ENCODE results near the gene INSM2.

Gene INSM2

DNA sequence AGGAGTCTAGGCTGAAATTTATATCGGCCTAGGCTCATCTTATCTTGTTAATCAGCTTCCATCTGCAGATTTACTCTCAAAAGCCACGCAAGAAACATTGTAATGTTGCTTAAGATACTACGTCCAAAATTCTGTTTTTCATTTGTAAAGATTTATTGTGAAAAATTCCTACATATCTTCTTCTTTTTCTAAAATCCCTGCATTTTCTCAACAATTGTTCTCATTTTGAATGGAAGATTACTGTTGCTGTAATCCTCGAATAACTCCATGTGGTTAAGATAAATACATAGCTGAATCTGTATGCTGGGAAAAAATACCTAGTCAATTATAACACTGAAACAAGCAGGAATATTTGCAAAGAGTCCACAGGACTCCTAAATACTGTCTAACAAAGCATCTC lies 15.6 kb downstream of the INSM2 start:
- DNase-seq: no peak

DNA sequence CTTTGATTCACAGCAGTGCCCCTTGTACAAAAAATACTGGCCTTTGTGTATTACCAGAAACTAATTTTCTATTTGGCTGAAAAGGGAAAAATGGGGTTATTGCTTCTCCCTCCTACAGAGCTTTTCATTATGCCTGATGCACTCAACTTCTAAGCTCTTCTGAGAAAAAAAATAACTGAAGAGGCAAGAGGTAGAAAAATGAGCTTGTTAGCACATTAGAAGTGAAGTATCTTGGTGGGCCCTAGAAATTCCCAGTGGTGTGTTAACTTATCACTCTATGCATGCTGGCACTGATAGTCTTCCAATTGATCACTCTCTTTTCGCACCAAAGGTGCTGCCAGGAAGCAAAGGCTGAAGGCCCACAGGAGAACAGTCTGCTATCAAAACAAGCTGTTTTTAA lies 17.1 kb downstream of the INSM2 start:
- DNase-seq: no peak

GRCh38 chr14:35553808-35554207 lies 19.8 kb downstream of the INSM2 start:
- DNase-seq: no peak

DNA sequence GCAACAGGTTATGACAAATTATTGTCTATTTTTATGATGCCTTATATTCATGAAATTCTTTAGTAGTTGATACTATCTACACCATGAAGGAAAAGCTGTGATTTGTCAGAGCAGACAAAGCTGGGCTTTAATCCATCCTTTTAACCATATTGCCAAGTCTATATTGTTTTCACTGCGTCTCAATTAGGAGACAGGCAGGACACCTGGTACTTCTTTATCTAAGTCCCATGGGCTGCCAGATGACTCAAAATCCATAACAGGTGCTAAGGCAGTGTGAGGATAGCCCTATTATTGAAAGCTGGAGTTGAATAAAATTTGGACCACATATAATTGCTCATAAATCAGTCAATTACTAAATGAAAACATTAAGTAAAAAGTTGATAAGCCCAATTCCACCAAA lies 22.6 kb downstream of the INSM2 start:
- no peak for DNase-seq

DNA sequence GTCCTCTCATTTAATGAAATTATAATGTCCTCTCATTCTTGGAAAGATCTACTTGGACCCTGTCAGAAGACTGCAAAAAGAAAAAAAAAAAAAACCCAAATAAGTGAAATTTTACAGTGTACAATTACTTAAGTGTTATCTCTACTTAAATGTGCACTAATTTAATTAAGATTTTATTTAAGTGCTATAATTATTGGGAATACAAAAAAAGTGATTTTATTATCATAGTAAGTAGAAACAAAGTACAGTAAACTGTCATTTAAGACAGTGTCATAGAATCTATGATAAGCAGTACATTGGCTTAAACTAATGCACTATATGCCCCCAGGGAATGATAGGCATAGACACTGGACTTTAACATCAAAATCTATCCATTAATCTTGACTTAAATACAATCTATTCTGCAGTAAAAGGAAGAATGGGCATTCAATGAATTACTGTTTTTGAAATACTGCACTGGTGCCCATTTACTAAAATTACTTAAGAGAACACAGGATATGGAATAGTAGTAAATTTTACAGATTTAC lies 23.3 kb downstream of the INSM2 start:
- no peak for DNase-seq

DNA sequence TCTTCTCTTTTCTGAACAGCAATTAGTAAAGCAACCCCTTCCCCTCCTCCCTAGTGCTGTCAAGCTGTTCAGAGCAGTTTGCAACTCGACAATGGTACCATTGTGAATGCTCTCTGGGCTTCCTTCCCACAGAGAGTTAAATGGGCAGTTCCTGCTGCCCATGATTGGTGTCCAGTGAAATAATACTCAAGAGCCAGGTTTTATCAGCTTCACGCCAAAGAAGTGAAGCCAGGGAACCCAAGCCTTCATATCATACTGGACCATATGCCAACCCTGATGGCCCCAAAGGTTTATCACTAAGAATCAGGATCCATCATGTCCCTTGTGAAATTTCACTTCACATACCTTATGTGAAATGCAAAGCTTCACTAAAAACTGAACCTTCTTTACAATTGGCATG lies 24.7 kb downstream of the INSM2 start:
- no peak for DNase-seq

- DNase-seq: no peak
Measured at GRCh38 chr14:35565871-35566464, 32.0 kb downstream of the INSM2 start.

DNA sequence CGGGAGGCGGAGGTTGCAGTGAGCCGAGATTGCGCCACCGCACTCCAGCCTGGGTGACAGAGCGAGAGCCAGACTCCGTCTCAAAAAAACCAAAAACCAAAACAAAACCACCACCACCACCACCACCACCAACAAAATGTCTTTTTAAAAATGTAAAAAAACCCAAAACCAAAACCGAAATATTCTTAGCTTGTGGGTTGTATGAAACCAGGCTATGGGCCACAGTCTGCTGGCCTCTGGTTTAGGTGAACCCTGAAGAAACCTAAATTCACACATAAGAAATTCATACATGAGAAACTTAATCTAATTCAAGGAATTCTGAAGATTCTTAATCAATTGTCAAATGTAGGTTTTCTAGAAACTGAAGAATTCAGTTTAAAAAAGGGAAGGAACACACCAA lies 37.6 kb downstream of the INSM2 start:
- DNase-seq: no peak

GRCh38 chr14:35573911-35574310 lies 39.9 kb downstream of the INSM2 start:
- DNase-seq: no peak

- no peak for DNase-seq
Measured at GRCh38 chr14:35576260-35576659, 42.3 kb downstream of the INSM2 start.

GRCh38 chr14:35576856-35577255 lies 42.9 kb downstream of the INSM2 start:
- no peak for DNase-seq

GRCh38 chr14:35578135-35578534 lies 44.2 kb downstream of the INSM2 start:
- no peak for DNase-seq

GRCh38 chr14:35578639-35579038 lies 44.7 kb downstream of the INSM2 start:
- no peak for DNase-seq

Measured in activated effector memory CD4-positive, alpha-beta T cell treated with Interleukin-2 at 50 U/mL for 16 hours (primary cell).